ENCODE results near the gene WDR93. TPM values are rescaled to one million over a fixed set of nuclear protein-coding genes. Genes with fewer than 3 reads are reported as not detected.

Gene WDR93
- total and polyA plus RNA-seq, 5 experiments from 2014 or later, result 0.19 to 0.33 TPM; not detected in 3

DNA sequence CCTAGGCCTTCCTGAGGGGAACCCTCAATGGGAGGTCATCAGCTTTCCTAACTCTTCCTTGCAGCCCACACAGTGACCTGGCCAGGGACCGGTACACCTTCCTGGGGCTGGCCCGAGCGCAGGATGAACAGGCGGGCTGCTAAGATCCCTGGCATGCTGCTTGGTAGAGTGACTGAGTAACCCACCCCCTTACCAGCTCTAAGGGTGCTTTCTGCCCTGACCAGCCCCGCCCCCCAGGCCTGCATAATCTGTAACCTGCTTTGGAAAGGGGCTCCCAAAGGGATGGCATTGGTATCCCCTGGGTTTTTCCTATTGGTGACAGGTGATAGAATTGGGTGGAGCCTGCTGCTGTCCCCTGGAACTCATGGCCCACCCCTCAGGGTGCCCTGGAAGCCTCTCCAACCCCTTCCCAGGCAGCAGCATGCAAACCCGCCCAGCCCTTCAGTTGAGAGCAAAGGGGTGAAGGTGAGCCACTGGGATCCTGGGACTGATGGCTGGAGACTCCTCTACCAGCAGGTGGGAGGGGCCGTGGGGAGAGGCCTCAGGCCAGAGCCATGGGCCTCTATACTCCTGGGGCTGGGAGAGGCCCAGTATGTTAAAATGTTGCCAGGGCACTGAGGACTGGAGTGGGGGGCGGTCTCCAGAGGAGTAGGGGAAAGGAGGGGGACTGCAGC lies 24.3 kb upstream of the WDR93 start:
- no peaks in the 10 kb centered on the region for H3K36me3 Mint-ChIP-seq
- ATAC-seq, result no peak
- no peak for DNase-seq
- H3K27ac Mint-ChIP-seq, result no peak overlapping the region
- no peak overlapping the region for H3K4me3 Mint-ChIP-seq
- H3K27me3 Mint-ChIP-seq, result peaks cover 13 to 48% (median 25%) of the 10 kb centered on the region in 5 donors
- no peaks in the 10 kb centered on the region for H3K9me3 Mint-ChIP-seq
- peaks cover 0 to 9% (median 6%) of the 10 kb centered on the region in 4 donors for H3K4me1 Mint-ChIP-seq
- POLR2A ChIA-PET, result no interaction called here

- Mint-ChIP-seq H3K27me3 (peaks cover 11 to 46% (median 25%) of the 10 kb centered on the region in 5 donors), H3K27ac (no peak overlapping the region), H3K36me3 (no peaks in the 10 kb centered on the region), H3K9me3 (no peaks in the 10 kb centered on the region), H3K4me1 (peaks cover 4 to 10% (median 8%) of the 10 kb centered on the region in 4 donors), H3K4me3 (no peak overlapping the region)
- POLR2A ChIA-PET, result no interaction called here
- ATAC-seq, result no peak
- no peak for DNase-seq
Observed at GRCh38 chr15:89666858-89667705, 23.5 kb upstream of the WDR93 start.

- ATAC-seq (no peak), DNase-seq (no peak)
- no peak overlapping the region for H3K27ac Mint-ChIP-seq
- H3K4me1 Mint-ChIP-seq, result peaks cover 4 to 10% (median 8%) of the 10 kb centered on the region in 4 donors
- H3K4me3 Mint-ChIP-seq, result no peak overlapping the region
- POLR2A ChIA-PET, result no interaction called here
- H3K9me3 Mint-ChIP-seq, result no peaks in the 10 kb centered on the region
- H3K27me3 Mint-ChIP-seq, result peaks cover 8 to 41% (median 22%) of the 10 kb centered on the region in 5 donors
- no peaks in the 10 kb centered on the region for H3K36me3 Mint-ChIP-seq
Observed at GRCh38 chr15:89667706-89667960, 23.0 kb upstream of the WDR93 start.

DNA sequence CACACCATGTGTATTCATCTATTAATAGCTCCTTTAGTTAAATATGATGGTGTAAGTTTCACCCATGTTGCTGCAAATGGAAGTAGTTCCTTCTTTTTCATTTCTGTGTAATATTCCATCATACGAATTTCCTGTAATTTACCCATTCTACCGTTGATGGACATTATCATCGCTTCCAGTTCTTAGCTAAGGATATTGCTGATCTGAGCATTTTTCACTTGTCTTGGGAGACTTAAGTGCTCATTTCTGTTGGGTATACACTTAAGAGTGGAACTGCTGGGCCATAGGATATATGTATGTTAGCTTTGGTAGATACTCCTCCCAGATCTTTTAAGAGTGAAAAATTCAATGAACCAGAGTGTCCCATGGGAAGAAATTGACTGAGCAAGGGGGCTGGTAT lies 22.4 kb upstream of the WDR93 start:
- Mint-ChIP-seq H3K9me3 (no peaks in the 10 kb centered on the region), H3K4me3 (no peak overlapping the region), H3K4me1 (peaks cover 4 to 10% (median 8%) of the 10 kb centered on the region in 4 donors), H3K27ac (no peak overlapping the region), H3K36me3 (peaks cover 0 to 3% (median 0%) of the 10 kb centered on the region in 3 donors), H3K27me3 (peaks cover 8 to 38% (median 19%) of the 10 kb centered on the region in 5 donors)
- no peak for ATAC-seq
- no peak for DNase-seq
- POLR2A ChIA-PET, result no interaction called here

- POLR2A ChIA-PET, result no interaction called here
- no peak overlapping the region for H3K27ac Mint-ChIP-seq
- ATAC-seq, result no peak
- no peak for DNase-seq
- H3K36me3 Mint-ChIP-seq, result peaks cover 0 to 3% (median 0%) of the 10 kb centered on the region in 3 donors
- peaks cover 4 to 10% (median 7%) of the 10 kb centered on the region in 4 donors for H3K4me1 Mint-ChIP-seq
- H3K4me3 Mint-ChIP-seq, result no peak overlapping the region
- peaks cover 6 to 32% (median 19%) of the 10 kb centered on the region in 5 donors for H3K27me3 Mint-ChIP-seq
- no peaks in the 10 kb centered on the region for H3K9me3 Mint-ChIP-seq
Observed at GRCh38 chr15:89669309-89669865, 21.2 kb upstream of the WDR93 start.

DNA sequence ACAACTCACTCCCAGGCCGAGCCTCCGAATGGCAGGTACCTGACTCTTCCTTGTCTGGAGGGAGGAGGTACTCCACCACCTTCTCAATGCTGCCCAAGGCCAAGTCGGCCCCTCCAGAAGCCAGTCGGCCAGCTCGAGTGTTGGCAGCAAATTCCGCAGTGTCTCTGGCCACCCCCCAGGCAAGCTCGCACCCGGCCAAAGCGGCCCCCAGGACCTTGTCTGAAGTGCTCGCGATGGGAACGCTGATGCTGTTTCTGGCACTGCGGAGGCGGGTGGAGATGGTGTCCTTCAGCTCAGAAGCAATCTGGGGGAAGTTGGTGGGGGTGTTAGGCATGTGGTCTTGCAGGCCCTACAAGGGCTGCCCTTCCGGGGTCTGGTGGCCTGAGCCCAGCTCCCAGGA lies 20.7 kb upstream of the WDR93 start:
- peaks cover 1 to 8% (median 3%) of the 10 kb centered on the region in 4 donors for H3K4me1 Mint-ChIP-seq
- H3K27ac Mint-ChIP-seq, result no peak overlapping the region
- H3K9me3 Mint-ChIP-seq, result no peaks in the 10 kb centered on the region
- no peak overlapping the region for H3K4me3 Mint-ChIP-seq
- DNase-seq (no peak), ATAC-seq (no peak)
- H3K27me3 Mint-ChIP-seq, result peaks cover 1 to 26% (median 14%) of the 10 kb centered on the region in 5 donors
- H3K36me3 Mint-ChIP-seq, result peaks cover 0 to 3% (median 0%) of the 10 kb centered on the region in 3 donors
- POLR2A ChIA-PET, result no interaction called here

- Mint-ChIP-seq H3K36me3 (peaks cover 0 to 3% (median 0%) of the 10 kb centered on the region in 3 donors), H3K27ac (no peak overlapping the region), H3K9me3 (no peaks in the 10 kb centered on the region), H3K4me1 (peaks cover 0 to 5% (median 2%) of the 10 kb centered on the region in 4 donors), H3K27me3 (peaks cover 0 to 24% (median 12%) of the 10 kb centered on the region in 5 donors), H3K4me3 (no peak overlapping the region)
- POLR2A ChIA-PET, result no interaction called here
- ATAC-seq (no peak), DNase-seq (no peak)
Observed at GRCh38 chr15:89670971-89671560, 19.5 kb upstream of the WDR93 start.

DNA sequence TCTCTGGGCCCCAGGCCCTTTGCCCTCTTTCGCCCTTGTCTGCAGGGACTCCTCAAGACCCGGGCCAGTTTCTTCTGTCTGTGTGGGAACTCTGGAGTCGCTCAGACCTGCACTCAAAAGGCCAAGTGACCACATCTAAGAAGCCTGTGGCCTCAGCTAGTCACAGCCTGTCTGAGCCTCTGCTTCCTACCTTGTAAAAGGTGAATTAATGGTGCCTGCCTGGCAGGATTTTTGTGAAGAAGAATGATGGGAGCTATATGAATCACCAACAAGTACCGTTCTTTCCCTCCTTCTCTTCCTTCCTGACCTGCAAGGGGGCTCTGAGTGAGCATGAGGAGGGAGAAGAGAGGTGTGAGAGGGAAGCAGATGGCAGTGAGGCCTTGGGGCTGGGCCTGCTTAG lies 18.9 kb upstream of the WDR93 start:
- H3K27me3 Mint-ChIP-seq, result peaks cover 0 to 18% (median 9%) of the 10 kb centered on the region in 5 donors
- no peak for ATAC-seq
- H3K9me3 Mint-ChIP-seq, result no peaks in the 10 kb centered on the region
- POLR2A ChIA-PET, result no interaction called here
- H3K4me1 Mint-ChIP-seq, result peaks cover 0 to 5% (median 2%) of the 10 kb centered on the region in 4 donors
- peak overlapping the region in 1 of 10 donors; percentile 65 for H3K27ac Mint-ChIP-seq
- peaks cover 0 to 3% (median 0%) of the 10 kb centered on the region in 3 donors for H3K36me3 Mint-ChIP-seq
- no peak overlapping the region for H3K4me3 Mint-ChIP-seq
- DNase-seq, result no peak

DNA sequence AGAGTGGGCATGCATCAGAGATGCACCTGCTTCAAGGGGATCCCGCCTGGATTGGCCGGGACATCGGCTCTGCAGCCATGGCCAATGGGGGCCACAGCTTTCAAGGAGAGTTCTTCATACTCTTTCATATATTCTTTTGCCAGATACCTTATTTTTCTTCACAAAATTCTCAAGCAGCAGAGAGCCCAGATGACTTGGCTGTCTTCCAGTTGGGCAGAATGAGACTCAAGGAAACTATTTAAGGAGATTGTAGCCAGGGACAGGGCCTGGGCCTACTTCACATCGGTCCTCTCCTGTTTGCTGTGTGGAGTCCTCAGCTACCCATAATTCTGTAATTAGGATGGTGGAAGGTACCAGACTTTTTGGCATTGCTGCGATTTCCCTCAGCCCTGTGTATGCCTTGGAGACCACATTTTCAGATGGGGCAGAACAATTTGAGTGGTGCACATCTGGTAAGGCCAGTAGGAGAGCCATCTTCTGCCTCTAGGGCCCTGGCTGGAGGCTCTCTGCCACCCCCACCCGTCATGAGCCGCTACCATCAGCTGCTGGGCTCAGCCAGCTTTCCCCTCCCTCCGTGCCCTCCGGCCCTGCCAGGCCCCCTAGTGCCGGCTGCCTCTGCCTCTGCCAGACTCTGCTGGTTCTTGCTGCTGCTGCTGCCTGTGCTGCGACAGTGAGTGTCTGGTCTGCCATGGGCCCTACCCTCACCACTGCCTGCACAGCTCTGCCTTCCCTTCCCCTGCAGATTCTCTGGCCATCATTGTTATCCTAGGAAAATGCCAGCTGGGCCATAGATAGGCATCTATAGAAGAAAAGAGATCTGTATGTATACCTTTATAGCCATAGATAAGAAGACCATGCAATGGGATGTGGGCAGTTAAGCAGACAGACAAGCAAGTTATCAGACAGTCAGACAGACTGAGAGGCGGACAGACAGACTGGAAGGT lies 18.1 kb upstream of the WDR93 start:
- Mint-ChIP-seq H3K36me3 (peaks cover 0 to 3% (median 0%) of the 10 kb centered on the region in 3 donors), H3K27me3 (peaks cover 0 to 11% (median 7%) of the 10 kb centered on the region in 5 donors), H3K4me3 (peak overlapping the region in 1 of 10 donors; percentile 33), H3K9me3 (no peaks in the 10 kb centered on the region), H3K27ac (peak overlapping the region in 1 of 10 donors; percentile 51), H3K4me1 (peaks cover 0 to 5% (median 2%) of the 10 kb centered on the region in 4 donors)
- POLR2A ChIA-PET, result no interaction called here
- no peak for DNase-seq
- no peak for ATAC-seq

- peaks cover 0 to 3% (median 0%) of the 10 kb centered on the region in 3 donors for H3K36me3 Mint-ChIP-seq
- peaks cover 0 to 5% (median 2%) of the 10 kb centered on the region in 4 donors for H3K4me1 Mint-ChIP-seq
- no peak overlapping the region for H3K4me3 Mint-ChIP-seq
- POLR2A ChIA-PET, result no interaction called here
- DNase-seq (no peak), ATAC-seq (no peak)
- H3K27me3 Mint-ChIP-seq, result peaks cover 0 to 5% (median under 1%) of the 10 kb centered on the region in 5 donors
- H3K9me3 Mint-ChIP-seq, result no peaks in the 10 kb centered on the region
- H3K27ac Mint-ChIP-seq, result no peak overlapping the region
Observed at GRCh38 chr15:89673165-89673512, 17.5 kb upstream of the WDR93 start.

DNA sequence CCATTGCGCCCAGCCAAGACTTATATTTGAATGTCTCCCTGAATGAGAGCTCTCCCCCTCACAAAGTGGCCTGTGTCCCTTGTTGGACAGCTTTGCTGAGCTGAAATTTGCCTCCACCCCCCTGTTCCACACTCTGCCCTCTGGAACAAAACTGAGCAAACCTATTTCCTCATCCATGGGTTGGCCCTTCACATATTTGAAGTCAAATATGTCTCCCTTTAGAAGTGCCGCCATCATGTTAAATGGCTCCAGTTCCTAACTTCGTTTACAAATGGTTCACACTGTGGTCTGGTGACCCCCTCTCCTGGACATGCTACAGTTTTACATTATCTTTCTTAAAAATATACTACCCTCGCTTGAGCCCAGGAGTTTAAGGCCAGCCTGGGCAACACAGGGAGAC lies 16.1 kb upstream of the WDR93 start:
- Mint-ChIP-seq H3K36me3 (peaks cover 0 to 3% (median 0%) of the 10 kb centered on the region in 3 donors), H3K27me3 (peaks cover 0 to 4% (median 0%) of the 10 kb centered on the region in 5 donors), H3K27ac (no peak overlapping the region), H3K9me3 (no peaks in the 10 kb centered on the region), H3K4me3 (no peak overlapping the region), H3K4me1 (peaks cover 0 to 5% (median 2%) of the 10 kb centered on the region in 4 donors)
- DNase-seq (no peak), ATAC-seq (no peak)
- POLR2A ChIA-PET, result no interaction called here

DNA sequence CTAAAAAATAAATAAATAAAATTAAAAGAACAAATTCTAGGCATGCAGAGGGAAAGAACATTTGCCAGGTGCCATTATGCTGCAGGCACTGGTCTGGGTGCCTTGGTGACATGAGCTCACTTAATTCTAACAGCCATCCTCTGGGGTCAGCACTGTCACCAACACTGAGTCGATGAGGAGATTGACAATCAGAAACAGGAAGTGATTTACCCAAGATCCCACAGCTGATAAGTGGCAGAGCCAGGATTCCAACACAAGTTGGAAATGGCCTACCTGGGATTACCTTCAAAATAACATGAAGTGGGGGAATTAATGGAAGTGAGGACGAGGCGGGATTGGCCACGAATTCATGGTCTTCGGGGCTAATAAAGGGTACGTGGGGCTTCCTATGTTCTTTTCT lies 15.0 kb upstream of the WDR93 start:
- Mint-ChIP-seq H3K27ac (no peak overlapping the region), H3K4me3 (no peak overlapping the region), H3K4me1 (peaks cover 0 to 5% (median 2%) of the 10 kb centered on the region in 4 donors), H3K36me3 (peaks cover 0 to 5% (median 0%) of the 10 kb centered on the region in 3 donors), H3K27me3 (peaks cover 0 to 4% (median 0%) of the 10 kb centered on the region in 5 donors), H3K9me3 (no peaks in the 10 kb centered on the region)
- POLR2A ChIA-PET, result no interaction called here
- DNase-seq, result no peak
- no peak for ATAC-seq
